Esophagus squamous epithelium (tissue), 5 donors: ENCODE results near the gene TNNT3. TPM values are rescaled to one million over a fixed set of nuclear protein-coding genes. Genes with fewer than 3 reads are reported as not detected.

Experiments used
- DNase-seq: peaks from one replicate; lab custom pipeline; 2025; lab: John Stamatoyannopoulos, UW
- H3K27ac ChIP-seq, 4 donors: fragments of 200-600 bp; sonication (generic); one replicate each; pipeline ENCODE4 v1.5.1; 2016 to 2019; ENCODE audit warnings: mild to moderate bottlenecking in 1 of 4
- H3K27me3 ChIP-seq, 4 donors: fragments of 200-600 bp; sonication (generic); 1 replicate in 3 of 4; 2 replicates in 1 of 4; pipeline versions ENCODE4 v1.5.1 to v1.6.0; 2017 to 2021; ENCODE audit warnings: antibody characterized with exemption in 1 of 4
- H3K36me3 ChIP-seq, 3 donors: fragments of 200-600 bp; sonication (generic); one replicate each; pipeline ENCODE4 v1.5.1; 2016 to 2019
- H3K4me1 ChIP-seq, 3 donors: fragments of 200-600 bp; sonication (generic); one replicate each; pipeline ENCODE4 v1.5.1; 2017 to 2019
- H3K4me3 ChIP-seq, 4 donors: fragments of 200-600 bp; sonication (generic); 1 replicate in 3 of 4; 2 replicates in 1 of 4; pipeline ENCODE4 v1.5.1; 2016 to 2019; ENCODE audit warnings: mild to moderate bottlenecking in 2 of 4, moderate library complexity in 1 of 4
- H3K9me3 ChIP-seq, 3 donors: fragments of 200-600 bp; sonication (generic); one replicate each; pipeline ENCODE4 v1.5.1; 2016 to 2019
- POLR2A ChIP-seq, 4 donors: fragments of 450-650 bp; IDR thresholded peaks; one replicate each; pipeline ENCODE4 v1.6.1; 2017; ENCODE audit warnings: antibody characterized with exemption in 4 of 4, mild to moderate bottlenecking in 4 of 4, moderate library complexity in 3 of 4
- WGBS, 2 donors: methylation state at CpG; one replicate each; pipeline ENCODE4 v1.1.5; 2018; 5-methylcytosine and 5-hydroxymethylcytosine counted together
- intact Hi-C: fragments of 100-400 bp; cut with DNase I; formaldehyde crosslinking; loops from one replicate; pipeline ENCODE4 v1.15.0; 2022
- total RNA-seq, 4 donors: library from RNA; depleted of rRNA; stranded (reverse); fragments of >200 nt; gene quantifications; one replicate each; pipeline ENCODE4 v1.1.0, GENCODE V29; 2016
- TF ChIP-seq, protein P1 (sequence below), 6 experiments: fragments of 450-650 bp in 4 of 6; fragments of 200-600 bp in 2 of 6; sonication (generic) in 2 of 6; IDR thresholded peaks; one replicate each; pipeline ENCODE4 v1.5.1; 2016 to 2019; ENCODE audit warnings: antibody characterized with exemption in 6 of 6, mild to moderate bottlenecking in 4 of 6, moderate library complexity in 4 of 6
- donor health status: DM: yes; HTN: yes; CAD: no.

The TNNT3 gene
- total RNA-seq, 4 donors from 2014 or later: 0.76 to 3.1 (median 1.6) TPM; not detected in 1

DNA sequence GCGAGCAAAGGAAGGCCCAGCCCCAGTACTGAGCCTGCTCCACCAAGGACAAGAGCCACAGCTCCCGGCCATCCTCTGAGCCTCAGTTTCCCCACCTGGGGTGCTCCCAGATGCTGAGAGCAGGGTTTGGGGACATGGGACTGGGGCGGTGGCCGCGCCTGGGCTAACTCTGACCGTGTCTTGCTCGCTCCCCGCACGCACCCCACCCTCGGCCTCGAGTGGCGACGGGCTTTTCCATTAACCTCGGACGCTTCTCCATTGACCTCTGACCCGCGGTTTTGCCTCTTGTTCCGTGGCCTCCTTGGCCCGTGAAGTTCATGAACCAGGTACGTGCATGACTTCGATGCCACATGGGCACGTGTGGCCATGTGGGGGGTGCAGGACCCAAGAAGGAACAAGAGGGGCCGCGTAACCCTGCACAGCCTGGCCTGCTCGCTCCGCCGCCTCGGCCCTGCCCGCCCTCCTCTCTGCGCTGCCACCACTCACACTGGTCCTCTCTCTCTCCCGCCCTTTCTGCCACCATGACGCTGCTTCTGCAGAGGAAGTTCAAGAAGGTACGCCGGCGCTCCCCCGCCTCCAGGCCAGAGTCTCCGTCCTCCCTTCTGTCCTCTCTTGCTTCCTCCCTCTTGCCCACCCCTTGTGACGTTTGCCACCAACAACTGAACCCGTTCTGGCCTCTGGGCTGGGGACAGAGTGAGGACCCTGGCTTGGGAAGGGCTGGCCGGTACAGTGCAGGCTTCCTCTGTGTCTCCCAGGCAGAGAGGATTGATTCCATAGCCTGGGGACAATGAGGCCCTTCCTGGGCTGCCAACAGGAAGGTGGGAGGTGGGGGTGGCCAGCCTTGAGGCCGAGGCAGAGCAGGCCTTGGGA, 6.9 kb downstream of the TNNT3 start:
- H3K4me1 ChIP-seq: peaks cover 8 to 82% (median 20%) of the 10 kb centered on the region in 3 donors
- peak overlapping the region in 1 of 4 donors; percentile 72 for H3K27ac ChIP-seq
- 79 to 83% methylated on average over 26 to 38 of the region's 41 CpGs for WGBS, 2 donors
- no peaks in the 10 kb centered on the region for H3K9me3 ChIP-seq
- intact Hi-C loops: loop anchor here (10.0 kb wide), 2 partner anchors 82 to 232 kb away; partner anchors contain the start of gene KRTAP5-6
- H3K36me3 ChIP-seq: no peaks in the 10 kb centered on the region
- TF ChIP-seq, protein P1, sequence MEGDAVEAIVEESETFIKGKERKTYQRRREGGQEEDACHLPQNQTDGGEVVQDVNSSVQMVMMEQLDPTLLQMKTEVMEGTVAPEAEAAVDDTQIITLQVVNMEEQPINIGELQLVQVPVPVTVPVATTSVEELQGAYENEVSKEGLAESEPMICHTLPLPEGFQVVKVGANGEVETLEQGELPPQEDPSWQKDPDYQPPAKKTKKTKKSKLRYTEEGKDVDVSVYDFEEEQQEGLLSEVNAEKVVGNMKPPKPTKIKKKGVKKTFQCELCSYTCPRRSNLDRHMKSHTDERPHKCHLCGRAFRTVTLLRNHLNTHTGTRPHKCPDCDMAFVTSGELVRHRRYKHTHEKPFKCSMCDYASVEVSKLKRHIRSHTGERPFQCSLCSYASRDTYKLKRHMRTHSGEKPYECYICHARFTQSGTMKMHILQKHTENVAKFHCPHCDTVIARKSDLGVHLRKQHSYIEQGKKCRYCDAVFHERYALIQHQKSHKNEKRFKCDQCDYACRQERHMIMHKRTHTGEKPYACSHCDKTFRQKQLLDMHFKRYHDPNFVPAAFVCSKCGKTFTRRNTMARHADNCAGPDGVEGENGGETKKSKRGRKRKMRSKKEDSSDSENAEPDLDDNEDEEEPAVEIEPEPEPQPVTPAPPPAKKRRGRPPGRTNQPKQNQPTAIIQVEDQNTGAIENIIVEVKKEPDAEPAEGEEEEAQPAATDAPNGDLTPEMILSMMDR (IDR thresholded peaks at IDR 0.05): no peak
- no peak for TF ChIP-seq POLR2A (IDR thresholded peaks at IDR 0.05)
- no peak for DNase-seq
- peaks cover 0 to 6% (median 0%) of the 10 kb centered on the region in 4 donors for H3K27me3 ChIP-seq
- H3K4me3 ChIP-seq: no peak overlapping the region

GRCh38 chr11:1927026-1927847, 7.7 kb downstream of the TNNT3 start:
- 67 to 81% methylated on average over 6 to 17 of the region's 28 CpGs for WGBS, 2 donors
- Histone ChIP-seq H3K27ac (peak overlapping the region in 2 of 4 donors; percentile 39 to 49), H3K36me3 (no peaks in the 10 kb centered on the region), H3K9me3 (no peaks in the 10 kb centered on the region), H3K27me3 (peaks cover 0 to 4% (median 0%) of the 10 kb centered on the region in 4 donors), H3K4me3 (no peak overlapping the region), H3K4me1 (peaks cover 5 to 79% (median 17%) of the 10 kb centered on the region in 3 donors)
- intact Hi-C loops: loop anchor here (10.0 kb wide), 2 partner anchors 82 to 232 kb away; partner anchors contain the start of gene KRTAP5-6
- no peak for TF ChIP-seq POLR2A (IDR thresholded peaks at IDR 0.05)
- TF ChIP-seq, protein P1 (IDR thresholded peaks at IDR 0.05): no peak
- DNase-seq: no peak

DNA sequence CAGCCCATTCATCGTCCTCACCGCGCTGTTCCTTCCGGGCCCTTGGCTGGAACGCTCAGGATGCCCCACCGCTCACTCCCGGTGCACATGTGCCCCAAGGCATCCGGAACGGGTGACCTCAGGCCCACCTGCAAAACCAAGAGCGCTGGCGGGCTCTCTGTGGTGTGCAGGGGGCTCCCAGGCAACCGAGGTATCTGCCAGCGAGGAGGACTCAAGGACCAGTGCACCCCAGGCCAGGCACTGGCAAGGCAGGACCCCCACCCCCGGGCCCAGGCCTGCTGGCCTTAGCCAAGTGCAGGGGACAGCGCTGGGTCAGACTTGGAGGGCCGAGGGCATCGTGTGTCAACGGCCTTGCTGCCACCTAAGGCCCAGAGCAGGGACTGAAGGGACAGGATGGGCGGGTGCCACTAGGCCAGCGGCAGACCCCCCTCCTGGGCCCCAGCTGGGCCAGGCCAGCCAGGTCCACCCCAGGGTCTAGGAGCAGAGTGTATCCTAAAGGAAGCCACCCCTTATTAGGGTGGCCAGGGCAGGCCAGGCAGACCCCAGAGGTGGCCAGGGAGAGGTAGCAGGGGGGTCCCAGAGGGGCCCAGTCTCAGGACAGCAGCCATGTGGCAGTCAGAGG, 8.5 kb downstream of the TNNT3 start:
- no peaks in the 10 kb centered on the region for H3K27me3 ChIP-seq
- no peak overlapping the region for H3K4me3 ChIP-seq
- intact Hi-C loops: loop anchor here (10.0 kb wide), 2 partner anchors 83 to 233 kb away; partner anchors contain the start of gene KRTAP5-6
- peaks cover 4 to 72% (median 17%) of the 10 kb centered on the region in 3 donors for H3K4me1 ChIP-seq
- TF ChIP-seq, protein P1 (IDR thresholded peaks at IDR 0.05): no peak
- no peak for TF ChIP-seq POLR2A (IDR thresholded peaks at IDR 0.05)
- no peaks in the 10 kb centered on the region for H3K9me3 ChIP-seq
- WGBS, 2 donors: 64% methylated on average over 3 of the region's 20 CpGs; no CpG with 5 or more reads in 1 of the 2 donors
- H3K36me3 ChIP-seq: no peaks in the 10 kb centered on the region
- no peak for DNase-seq
- H3K27ac ChIP-seq: peak overlapping the region in 1 of 4 donors; percentile 49

DNA sequence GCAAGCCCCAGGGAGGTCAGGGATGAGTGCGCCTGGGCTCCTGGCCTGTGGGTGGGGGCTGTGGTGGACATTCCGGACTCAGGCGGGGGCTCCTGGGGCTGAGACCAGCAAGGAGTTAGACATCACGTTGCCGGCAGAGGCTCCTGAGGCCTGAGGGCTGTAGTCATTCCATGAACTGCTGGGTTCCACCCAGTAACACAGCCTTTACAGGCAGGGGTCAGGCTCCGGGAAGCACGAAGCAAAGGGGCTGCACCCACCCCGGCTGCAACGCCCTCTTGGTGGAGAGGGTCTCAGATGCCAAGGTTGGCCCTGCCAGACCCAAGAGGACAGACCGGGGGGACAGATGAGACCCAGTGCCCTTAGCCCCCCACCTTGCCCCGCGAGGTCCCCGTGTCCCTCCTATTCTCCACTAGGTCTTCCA, 9.0 kb downstream of the TNNT3 start:
- no peaks in the 10 kb centered on the region for H3K27me3 ChIP-seq
- DNase-seq: no peak
- H3K4me1 ChIP-seq: peaks cover 4 to 67% (median 17%) of the 10 kb centered on the region in 3 donors
- no peak for TF ChIP-seq POLR2A (IDR thresholded peaks at IDR 0.05)
- TF ChIP-seq, protein P1 (IDR thresholded peaks at IDR 0.05): no peak
- 80 to 98% methylated on average over 6 to 7 of the region's 13 CpGs for WGBS, 2 donors
- no peaks in the 10 kb centered on the region for H3K9me3 ChIP-seq
- intact Hi-C loops: loop anchor here (10.0 kb wide), 2 partner anchors 84 to 234 kb away; partner anchors contain the start of gene KRTAP5-6
- H3K36me3 ChIP-seq: no peaks in the 10 kb centered on the region
- H3K27ac ChIP-seq: no peak overlapping the region
- H3K4me3 ChIP-seq: no peak overlapping the region
